OCI-LY7 (cell line): ENCODE data around the gene TBX20. TPM values are rescaled to one million over a fixed set of nuclear protein-coding genes. Genes with fewer than 3 reads are reported as not detected.

Experiments used
- BruUV-seq: library from RNA; stranded (reverse); fragments of 400-500 nt; replicated peaks from 2 replicates; lab custom pipeline; 2021; lab: Mats Ljungman, UMichigan
- CTCF ChIA-PET: fragments of 300-600 bp; sonication (Branson Sonifier 250); formaldehyde crosslinking; loops from one replicate; lab custom pipeline; 2022; ENCODE audit warnings: antibody characterized with exemption; ENCODE audit not compliant: unreplicated experiment; lab: Charles Lee
- POLR2A ChIA-PET: fragments of 300-600 bp; sonication (Branson Sonifier 250); formaldehyde crosslinking; loops from one replicate; lab custom pipeline; 2022; ENCODE audit warnings: antibody characterized with exemption; lab: Charles Lee
- DNase-seq: peaks from one replicate; pipeline ENCODE4 v3.0.0-alpha.2; 2015; ENCODE audit warnings: low spot score
- H2AFZ ChIP-seq: fragments of 200-600 bp; sonication (generic), shearing (Covaris generic); 2 replicates; pipeline ENCODE4 v1.6.1; 2014; ENCODE audit warnings: mild to moderate bottlenecking, antibody characterized with exemption, low read length, moderate library complexity
- H3K27ac ChIP-seq: fragments of 200-600 bp; sonication (generic); 2 replicates; pipeline ENCODE4 v1.5.1; 2014; ENCODE audit warnings: mixed run types, low read depth, mild to moderate bottlenecking, moderate library complexity, low read length, inconsistent platforms; ENCODE audit not compliant: poor library complexity, severe bottlenecking
- H3K36me3 ChIP-seq: fragments of 200-600 bp; sonication (generic); 2 replicates; pipeline ENCODE4 v1.6.1; 2014; ENCODE audit warnings: mild to moderate bottlenecking, antibody characterized with exemption, low read length, moderate library complexity, mixed read lengths; ENCODE audit not compliant: insufficient read depth
- H3K4me1 ChIP-seq: fragments of 200-600 bp; sonication (generic); 2 replicates; pipeline ENCODE4 v1.5.1; 2014; ENCODE audit warnings: mild to moderate bottlenecking, low read length; ENCODE audit not compliant: insufficient read depth, poor library complexity, severe bottlenecking
- H3K4me2 ChIP-seq: fragments of 200-600 bp; sonication (generic); 2 replicates; pipeline ENCODE4 v1.6.1; 2014; ENCODE audit warnings: mild to moderate bottlenecking, low read length
- H3K4me3 ChIP-seq: fragments of 200-600 bp; sonication (generic); 2 replicates; pipeline ENCODE4 v1.5.1; 2014; ENCODE audit warnings: mild to moderate bottlenecking, low read depth, low read length; ENCODE audit not compliant: poor library complexity, severe bottlenecking
- H3K79me2 ChIP-seq: fragments of 200-600 bp; sonication (generic); 2 replicates; pipeline ENCODE4 v1.6.1; 2016; ENCODE audit warnings: low read depth, mild to moderate bottlenecking, low read length, moderate library complexity, mixed read lengths; ENCODE audit not compliant: insufficient read depth
- H3K9me2 ChIP-seq: fragments of 200-600 bp; sonication (generic); 2 replicates; pipeline ENCODE4 v1.6.1; 2016; ENCODE audit warnings: mild to moderate bottlenecking, low read length, mixed read lengths; ENCODE audit not compliant: insufficient read depth
- H3K9me3 ChIP-seq: fragments of 200-600 bp; sonication (generic); 2 replicates; pipeline ENCODE4 v1.6.1; 2014; ENCODE audit warnings: mild to moderate bottlenecking, mixed run types, low read length, mixed read lengths
- H4K20me1 ChIP-seq: fragments of 200-600 bp; sonication (generic); 2 replicates; pipeline ENCODE4 v1.6.1; 2014; ENCODE audit warnings: mild to moderate bottlenecking, antibody characterized with exemption, low read length, moderate library complexity, mixed read lengths; ENCODE audit not compliant: insufficient read depth
- CTCF ChIP-seq: fragments of 200-600 bp; sonication (generic); conservative IDR thresholded peaks from 2 replicates; pipeline ENCODE4 v1.5.1; 2014; ENCODE audit warnings: mild to moderate bottlenecking, antibody characterized with exemption, low read length, moderate library complexity, mixed read lengths
- EZH2phosphoT487 ChIP-seq: fragments of 200-600 bp; sonication (generic); IDR thresholded peaks from 2 replicates; pipeline ENCODE4 v1.6.1; 2018; ENCODE audit warnings: low read depth, borderline replicate concordance, mild to moderate bottlenecking, mixed run types, antibody characterized with exemption, low read length, moderate library complexity, mixed read lengths
- intact Hi-C: fragments of 100-400 bp; cut with micrococcal nuclease; formaldehyde crosslinking; loops from one replicate; pipeline ENCODE4 v1.10.0; 2022; ENCODE audit not compliant: unreplicated experiment
- total RNA-seq, 2 experiments: library from RNA; depleted of rRNA in 1 of 2; stranded (reverse); fragments of >200 nt in 1 of 2; shearing (Covaris generic) in 1 of 2; gene quantifications; 2 replicates each; pipeline ENCODE4 v1.2.3, GENCODE V29; 2014 to 2022

TBX20 gene
- total RNA-seq, 2 experiments from 2014 or later, result 2.6 to 6.0 TPM

GRCh38 chr7:35268953-35269352, 15.1 kb upstream of the TBX20 start:
- POLR2A ChIA-PET, result no interaction called here
- no TSS peak for BruUV-seq

GRCh38 chr7:35267411-35267810, 13.5 kb upstream of the TBX20 start:
- BruUV-seq, result no TSS peak
- H3K9me3 ChIP-seq, result no peaks in the 10 kb centered on the region
- CTCF ChIA-PET, result no interaction called here
- intact Hi-C loops, result no loop called here
- H3K79me2 ChIP-seq, result no peaks in the 10 kb centered on the region
- H3K4me3 ChIP-seq, result no peak overlapping the region
- H3K9me2 ChIP-seq, result no peaks in the 10 kb centered on the region
- POLR2A ChIA-PET, result no interaction called here
- no peak overlapping the region for H3K4me2 ChIP-seq
- TF ChIP-seq CTCF, result no peak
- H4K20me1 ChIP-seq, result no peaks in the 10 kb centered on the region
- DNase-seq, result no peak
- no peaks in the 10 kb centered on the region for H3K36me3 ChIP-seq
- H3K4me1 ChIP-seq, result peaks cover 7% of the 10 kb centered on the region
- no peak overlapping the region for H2AFZ ChIP-seq
- H3K27ac ChIP-seq, result no peak overlapping the region

More at GRCh38 chr7:35268953-35269352, 15.1 kb upstream of the TBX20 start:
- Histone ChIP-seq H3K27ac (no peak overlapping the region), H3K4me2 (no peak overlapping the region), H4K20me1 (no peaks in the 10 kb centered on the region), H3K9me3 (no peaks in the 10 kb centered on the region), H3K79me2 (no peaks in the 10 kb centered on the region), H2AFZ (peak overlapping the region; percentile 17; the same call in 1 of the 2 replicates), H3K4me3 (no peak overlapping the region), H3K36me3 (no peaks in the 10 kb centered on the region), H3K9me2 (no peaks in the 10 kb centered on the region), H3K4me1 (peaks cover 7% of the 10 kb centered on the region)
- no peak for TF ChIP-seq CTCF
- no peak for TF ChIP-seq EZH2phosphoT487
- DNase-seq, result no peak
- CTCF ChIA-PET, result interaction anchor here (0.6 kb wide), 1 partner anchor 19 kb away, joined by 3 read pairs; no protein-coding TSS in a partner anchor
- intact Hi-C loops, result no loop called here

GRCh38 chr7:35263396-35263795, 9.5 kb upstream of the TBX20 start:
- Histone ChIP-seq H3K4me3 (no peak overlapping the region), H3K27ac (no peak overlapping the region), H4K20me1 (no peaks in the 10 kb centered on the region), H3K36me3 (no peaks in the 10 kb centered on the region), H2AFZ (no peak overlapping the region), H3K9me2 (no peaks in the 10 kb centered on the region), H3K4me1 (no peaks in the 10 kb centered on the region), H3K79me2 (no peaks in the 10 kb centered on the region), H3K4me2 (no peak overlapping the region), H3K9me3 (no peaks in the 10 kb centered on the region)
- no peak for DNase-seq
- POLR2A ChIA-PET, result interaction anchor here (0.6 to 0.7 kb wide), 2 partner anchors 366 to 1061 kb away, joined by 4 read pairs; no protein-coding TSS in a partner anchor
- TF ChIP-seq EZH2phosphoT487, result no peak
- TF ChIP-seq CTCF, result no peak
- CTCF ChIA-PET, result no interaction called here
- intact Hi-C loops, result no loop called here
- no TSS peak for BruUV-seq
